ENCODE results near the gene EFL1.

GRCh38 chr15:82168757-82169156 lies 93.8 kb downstream of the EFL1 start:
- TF ChIP-seq, protein P1, sequence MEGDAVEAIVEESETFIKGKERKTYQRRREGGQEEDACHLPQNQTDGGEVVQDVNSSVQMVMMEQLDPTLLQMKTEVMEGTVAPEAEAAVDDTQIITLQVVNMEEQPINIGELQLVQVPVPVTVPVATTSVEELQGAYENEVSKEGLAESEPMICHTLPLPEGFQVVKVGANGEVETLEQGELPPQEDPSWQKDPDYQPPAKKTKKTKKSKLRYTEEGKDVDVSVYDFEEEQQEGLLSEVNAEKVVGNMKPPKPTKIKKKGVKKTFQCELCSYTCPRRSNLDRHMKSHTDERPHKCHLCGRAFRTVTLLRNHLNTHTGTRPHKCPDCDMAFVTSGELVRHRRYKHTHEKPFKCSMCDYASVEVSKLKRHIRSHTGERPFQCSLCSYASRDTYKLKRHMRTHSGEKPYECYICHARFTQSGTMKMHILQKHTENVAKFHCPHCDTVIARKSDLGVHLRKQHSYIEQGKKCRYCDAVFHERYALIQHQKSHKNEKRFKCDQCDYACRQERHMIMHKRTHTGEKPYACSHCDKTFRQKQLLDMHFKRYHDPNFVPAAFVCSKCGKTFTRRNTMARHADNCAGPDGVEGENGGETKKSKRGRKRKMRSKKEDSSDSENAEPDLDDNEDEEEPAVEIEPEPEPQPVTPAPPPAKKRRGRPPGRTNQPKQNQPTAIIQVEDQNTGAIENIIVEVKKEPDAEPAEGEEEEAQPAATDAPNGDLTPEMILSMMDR (optimal IDR thresholded peaks at IDR 0.05 in 1 of 3, IDR thresholded peaks at IDR 0.05 in 1 of 3, conservative IDR thresholded peaks at IDR 0.05 in 1 of 3; ENCODE audit: extremely low read depth in 1 of 3, insufficient read depth in 2 of 3, low read length in 3 of 3), result no peak
- no peak for TF ChIP-seq EZH2 (IDR thresholded peaks at IDR 0.05; ENCODE audit: low read length)
